Mucosa of rectum (tissue), 2 donors: ENCODE measurements around the gene SVOPL.

ENCODE experiments used
- H3K27ac ChIP-seq, 2 donors: one replicate each; pipeline ENCODE4 v1.7.0; 2013; ENCODE audit warnings: inconsistent platforms in 2 of 2, low read depth in 2 of 2, low read length in 2 of 2
- H3K27me3 ChIP-seq, 2 donors: one replicate each; pipeline ENCODE4 v1.7.0; 2013; ENCODE audit warnings: low read length in 2 of 2; ENCODE audit not compliant: control insufficient read depth in 2 of 2, insufficient read depth in 2 of 2
- H3K36me3 ChIP-seq, 2 donors: one replicate each; pipeline ENCODE4 v1.7.0; 2013; ENCODE audit warnings: low read length in 2 of 2; ENCODE audit not compliant: control insufficient read depth in 2 of 2, insufficient read depth in 2 of 2
- H3K4me1 ChIP-seq, 2 donors: one replicate each; pipeline ENCODE4 v1.7.0; 2013; ENCODE audit warnings: low read length in 2 of 2, mild to moderate bottlenecking in 1 of 2; ENCODE audit not compliant: control insufficient read depth in 2 of 2, insufficient read depth in 2 of 2
- H3K4me3 ChIP-seq, 2 donors: one replicate each; pipeline ENCODE4 v1.7.0; 2013; ENCODE audit warnings: low read length in 2 of 2
- H3K9ac ChIP-seq, 2 donors: one replicate each; pipeline ENCODE4 v1.7.0; 2013; ENCODE audit warnings: low read length in 2 of 2, low read depth in 1 of 2, mild to moderate bottlenecking in 1 of 2
- H3K9me3 ChIP-seq, 2 donors: one replicate each; pipeline ENCODE4 v1.7.0; 2013; ENCODE audit warnings: low read length in 2 of 2; ENCODE audit not compliant: control insufficient read depth in 2 of 2
- donor health status: healthy.
- donor health status: Normal muscosa, but diverticular disease.

Gene SVOPL

DNA sequence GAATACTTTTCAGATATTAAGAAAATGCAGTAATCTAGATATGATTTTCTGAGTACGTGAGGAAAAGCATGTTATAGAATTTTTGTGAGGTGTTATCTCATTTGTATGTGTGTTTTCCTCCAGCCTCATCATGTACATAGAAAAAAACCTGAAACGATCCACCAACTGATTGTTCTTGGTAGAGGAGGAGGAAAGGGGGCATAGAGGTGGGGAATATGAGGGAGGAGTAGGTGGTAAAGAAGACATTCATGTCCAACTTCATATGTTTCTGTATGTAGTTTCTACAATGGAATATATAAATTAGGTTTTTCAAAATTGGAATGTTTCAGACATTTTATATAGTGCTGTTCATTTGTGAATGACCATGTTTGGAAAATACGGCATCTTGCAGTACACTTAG, 131.7 kb downstream of the SVOPL start:
- no peaks in the 10 kb centered on the region for H3K4me1 ChIP-seq
- H3K4me3 ChIP-seq: no peak overlapping the region
- H3K36me3 ChIP-seq: peaks cover 51 to 58% of the 10 kb centered on the region in 2 donors
- H3K9ac ChIP-seq: no peak overlapping the region
- H3K27ac ChIP-seq: no peak overlapping the region
- no peaks in the 10 kb centered on the region for H3K27me3 ChIP-seq
- H3K9me3 ChIP-seq: peaks cover 11 to 20% of the 10 kb centered on the region in 2 donors

- Histone ChIP-seq H3K9me3 (peaks cover 11 to 23% of the 10 kb centered on the region in 2 donors), H3K4me1 (no peaks in the 10 kb centered on the region), H3K27ac (no peak overlapping the region), H3K4me3 (no peak overlapping the region), H3K9ac (no peak overlapping the region), H3K36me3 (peaks cover 55 to 62% of the 10 kb centered on the region in 2 donors), H3K27me3 (no peaks in the 10 kb centered on the region)
Measured at GRCh38 chr7:138568655-138569054, 132.5 kb downstream of the SVOPL start.

GRCh38 chr7:138565451-138566114, 135.6 kb downstream of the SVOPL start:
- H3K4me1 ChIP-seq: no peaks in the 10 kb centered on the region
- H3K36me3 ChIP-seq: peaks cover 61 to 83% of the 10 kb centered on the region in 2 donors
- H3K27me3 ChIP-seq: no peaks in the 10 kb centered on the region
- H3K4me3 ChIP-seq: no peak overlapping the region
- no peak overlapping the region for H3K9ac ChIP-seq
- no peak overlapping the region for H3K27ac ChIP-seq
- peaks cover 14 to 38% of the 10 kb centered on the region in 2 donors for H3K9me3 ChIP-seq

- Histone ChIP-seq H3K9ac (no peak overlapping the region), H3K27me3 (no peaks in the 10 kb centered on the region), H3K27ac (no peak overlapping the region), H3K4me3 (no peak overlapping the region), H3K36me3 (peaks cover 59 to 85% of the 10 kb centered on the region in 2 donors), H3K4me1 (no peaks in the 10 kb centered on the region), H3K9me3 (peaks cover 14 to 39% of the 10 kb centered on the region in 2 donors)
Measured at GRCh38 chr7:138565071-138565450, 136.1 kb downstream of the SVOPL start.

DNA sequence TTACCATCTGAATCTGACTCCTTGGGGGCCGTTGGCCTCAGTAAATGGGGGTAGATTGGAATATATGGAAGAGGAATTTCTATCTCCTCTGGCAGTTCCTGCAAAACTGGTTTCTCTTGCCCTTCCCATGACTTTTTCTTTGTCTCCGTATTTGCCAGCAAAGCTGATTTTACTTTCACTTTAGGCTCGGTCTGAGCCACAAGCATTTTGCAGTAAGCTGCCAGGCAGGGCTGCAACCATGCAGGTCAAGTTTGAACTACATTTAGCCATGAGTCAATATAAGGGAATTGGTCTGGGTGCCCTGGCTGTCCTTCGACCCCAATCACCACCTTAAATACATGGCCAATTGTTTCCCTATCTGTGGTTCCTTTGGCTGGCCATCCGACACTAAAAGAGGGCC, 136.8 kb downstream of the SVOPL start:
- Histone ChIP-seq H3K4me1 (no peaks in the 10 kb centered on the region), H3K27ac (no peak overlapping the region)

GRCh38 chr7:138563808-138564207, 137.4 kb downstream of the SVOPL start:
- H3K4me3 ChIP-seq: no peak overlapping the region
- H3K36me3 ChIP-seq: peaks cover 62 to 88% of the 10 kb centered on the region in 2 donors
- no peak overlapping the region for H3K27ac ChIP-seq

More for the DNA sequence above, 136.8 kb downstream of the SVOPL start:
- Histone ChIP-seq H3K9me3 (peaks cover 14 to 43% of the 10 kb centered on the region in 2 donors), H3K36me3 (peaks cover 59 to 87% of the 10 kb centered on the region in 2 donors), H3K9ac (no peak overlapping the region), H3K27me3 (no peaks in the 10 kb centered on the region), H3K4me3 (no peak overlapping the region)

DNA sequence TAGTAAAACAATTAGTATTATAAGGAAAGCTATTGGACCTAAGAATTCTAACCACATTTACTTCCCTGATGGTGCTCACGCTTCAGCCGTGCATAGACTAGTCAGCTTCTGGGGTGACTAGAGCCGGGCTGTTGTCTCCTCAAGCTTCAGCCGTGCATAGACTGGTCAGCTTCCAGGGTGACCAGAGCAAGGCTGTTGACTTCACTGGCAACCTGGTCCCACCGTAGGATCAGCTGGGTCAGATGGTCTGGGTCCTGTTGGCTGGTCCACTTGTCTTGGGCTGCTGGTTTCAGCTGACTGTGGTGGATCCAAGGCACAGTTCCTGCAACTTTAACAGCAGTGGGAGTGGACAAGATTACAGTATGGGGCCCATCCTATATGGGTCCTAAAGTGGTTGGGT, 141.7 kb downstream of the SVOPL start:
- no peak overlapping the region for H3K9ac ChIP-seq
- H3K36me3 ChIP-seq: peaks cover 81 to 95% of the 10 kb centered on the region in 2 donors
- no peak overlapping the region for H3K4me3 ChIP-seq
- H3K27me3 ChIP-seq: no peaks in the 10 kb centered on the region
- H3K27ac ChIP-seq: no peak overlapping the region
- peaks cover 42 to 51% of the 10 kb centered on the region in 2 donors for H3K9me3 ChIP-seq
- H3K4me1 ChIP-seq: no peaks in the 10 kb centered on the region

More at GRCh38 chr7:138563808-138564207, 137.4 kb downstream of the SVOPL start:
- H3K9ac ChIP-seq: no peak overlapping the region
- no peaks in the 10 kb centered on the region for H3K4me1 ChIP-seq
- H3K9me3 ChIP-seq: peaks cover 18 to 43% of the 10 kb centered on the region in 2 donors
- H3K27me3 ChIP-seq: no peaks in the 10 kb centered on the region

DNA sequence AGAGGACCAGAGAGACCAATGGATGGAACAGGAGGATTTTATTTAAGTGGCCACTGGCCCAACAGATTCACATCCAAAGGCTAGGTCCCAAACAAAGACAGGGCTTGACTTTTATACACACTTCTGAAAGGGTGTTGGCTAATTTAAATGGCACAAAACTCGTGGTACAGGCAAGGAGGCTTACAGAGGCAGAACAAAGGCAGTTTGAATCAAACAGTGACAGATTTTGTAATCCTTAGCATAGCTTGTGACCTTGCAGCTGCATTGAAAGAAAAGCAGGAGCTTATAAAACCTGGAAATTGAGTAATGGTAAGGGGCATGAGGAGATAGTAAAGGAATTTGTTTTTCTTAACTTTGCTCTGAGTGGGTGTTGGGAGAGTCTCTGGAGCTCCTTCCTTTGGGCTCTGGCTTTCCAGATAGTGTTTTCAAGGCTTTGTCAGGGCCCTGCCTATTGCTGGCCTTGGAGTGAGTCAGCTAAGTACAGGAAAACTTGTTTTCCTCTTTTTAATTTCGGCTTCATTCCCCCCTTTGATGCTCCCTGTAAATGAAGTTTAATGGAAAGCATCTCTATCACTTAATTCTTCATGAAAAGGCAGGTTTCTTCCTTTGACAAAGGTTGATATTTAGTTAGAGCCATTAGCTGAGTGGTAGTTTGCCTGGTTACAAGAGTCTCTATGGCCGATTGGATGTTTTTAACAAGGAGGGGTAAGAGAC, 144.2 kb downstream of the SVOPL start:
- H3K4me3 ChIP-seq: no peak overlapping the region
- no peak overlapping the region for H3K27ac ChIP-seq
- H3K9ac ChIP-seq: no peak overlapping the region
- no peaks in the 10 kb centered on the region for H3K27me3 ChIP-seq
- peaks cover 85 to 93% of the 10 kb centered on the region in 2 donors for H3K36me3 ChIP-seq
- no peaks in the 10 kb centered on the region for H3K4me1 ChIP-seq
- peaks cover 39% of the 10 kb centered on the region in 2 donors for H3K9me3 ChIP-seq

DNA sequence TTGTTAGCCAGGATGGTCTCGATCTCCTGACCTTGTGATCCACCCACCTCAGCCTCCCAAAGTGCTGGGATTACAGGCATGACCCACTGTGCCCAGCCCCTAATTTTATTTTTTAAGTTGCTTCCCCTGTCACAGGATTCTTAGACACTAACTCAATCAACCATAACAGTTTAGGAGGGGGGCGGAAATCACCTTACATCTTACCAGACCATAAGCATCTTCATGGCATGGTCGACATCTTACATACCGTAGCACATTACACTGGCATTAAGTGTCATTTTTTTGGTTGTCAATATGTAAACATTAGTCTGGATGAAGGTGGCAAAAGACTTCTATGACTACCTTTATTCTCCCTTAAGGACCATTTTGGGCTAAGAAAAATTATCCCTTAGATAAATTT, 145.5 kb downstream of the SVOPL start:
- Histone ChIP-seq H3K4me1 (no peaks in the 10 kb centered on the region), H3K27ac (no peak overlapping the region), H3K9ac (no peak overlapping the region), H3K9me3 (peaks cover 36 to 39% of the 10 kb centered on the region in 2 donors), H3K27me3 (no peaks in the 10 kb centered on the region), H3K4me3 (no peak overlapping the region), H3K36me3 (peaks cover 88 to 92% of the 10 kb centered on the region in 2 donors)

- Histone ChIP-seq H3K9me3 (peaks cover 33 to 39% of the 10 kb centered on the region in 2 donors), H3K36me3 (peaks cover 83 to 85% of the 10 kb centered on the region in 2 donors), H3K4me3 (no peak overlapping the region), H3K27me3 (no peaks in the 10 kb centered on the region), H3K9ac (no peak overlapping the region), H3K4me1 (no peaks in the 10 kb centered on the region), H3K27ac (no peak overlapping the region)
Measured at GRCh38 chr7:138554674-138555073, 146.5 kb downstream of the SVOPL start.
